Effector memory CD8-positive, alpha-beta T cell (primary cell): ENCODE results near the gene ZCCHC14.

ENCODE experiments used
- ATAC-seq: fragments of 150-1000 bp; cut with Tn5 transposase; replicated peaks from 2 replicates; pipeline ENCODE4 v1.10.0; 2021; ENCODE audit warnings: mild to moderate bottlenecking, moderate library complexity
- DNase-seq, 3 experiments: peaks; one replicate each; pipeline ENCODE4 v3.0.0; 2021
- H3K27ac Mint-ChIP-seq, 2 donors: one replicate each; pipeline ENCODE4 v1.8.0; 2022; ENCODE audit warnings: mild to moderate bottlenecking in 2 of 2, mixed read lengths in 2 of 2, moderate library complexity in 2 of 2
- H3K27me3 Mint-ChIP-seq, 2 donors: one replicate each; pipeline ENCODE4 v1.8.0; 2022; ENCODE audit warnings: mixed read lengths in 2 of 2
- H3K36me3 Mint-ChIP-seq: one replicate; pipeline ENCODE4 v1.8.0; 2022; ENCODE audit warnings: mild to moderate bottlenecking, moderate library complexity, mixed read lengths; ENCODE audit not compliant: insufficient read depth
- H3K4me1 Mint-ChIP-seq, 2 donors: one replicate each; pipeline ENCODE4 v1.8.0; 2022; ENCODE audit warnings: low read depth in 2 of 2, mixed read lengths in 2 of 2
- H3K4me3 Mint-ChIP-seq, 2 donors: one replicate each; pipeline ENCODE4 v1.8.0; 2022; ENCODE audit warnings: mild to moderate bottlenecking in 2 of 2, mixed read lengths in 2 of 2, moderate library complexity in 2 of 2
- H3K9me3 Mint-ChIP-seq, 2 donors: one replicate each; pipeline ENCODE4 v1.8.0; 2022; ENCODE audit warnings: mixed read lengths in 2 of 2

The ZCCHC14 gene

DNA sequence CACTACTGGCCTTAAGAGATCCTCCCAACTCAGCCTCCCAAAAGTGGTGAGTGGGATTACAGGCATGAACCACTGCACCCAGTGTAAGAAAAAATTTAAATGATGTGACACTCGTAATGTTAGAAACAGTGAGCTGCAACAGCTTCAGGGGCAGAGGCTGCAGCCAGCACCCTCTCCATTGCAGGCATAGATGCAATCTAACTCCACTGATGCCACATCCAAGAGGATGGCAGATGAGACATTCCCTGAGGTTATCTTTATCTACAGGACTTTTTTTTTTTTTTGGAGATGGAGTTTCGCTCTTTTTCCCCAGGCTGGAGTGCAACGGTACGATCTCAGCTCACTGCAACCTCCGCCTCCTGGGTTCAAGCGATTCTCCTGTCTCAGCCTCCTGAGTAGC lies 19.9 kb downstream of the ZCCHC14 start:
- no peaks in the 10 kb centered on the region for H3K9me3 Mint-ChIP-seq
- peaks cover 19 to 24% of the 10 kb centered on the region in 2 donors for H3K4me1 Mint-ChIP-seq
- H3K27me3 Mint-ChIP-seq, result no peaks in the 10 kb centered on the region
- ATAC-seq, result no peak
- H3K36me3 Mint-ChIP-seq, result peaks cover 11% of the 10 kb centered on the region
- no peak overlapping the region for H3K27ac Mint-ChIP-seq
- no peak for DNase-seq
- H3K4me3 Mint-ChIP-seq, result no peak overlapping the region

GRCh38 chr16:87472142-87472778 lies 20.6 kb downstream of the ZCCHC14 start:
- no peaks in the 10 kb centered on the region for H3K27me3 Mint-ChIP-seq
- ATAC-seq (no peak), DNase-seq (no peak)
- no peak overlapping the region for H3K27ac Mint-ChIP-seq
- H3K9me3 Mint-ChIP-seq, result no peaks in the 10 kb centered on the region
- H3K4me1 Mint-ChIP-seq, result peaks cover 15 to 21% of the 10 kb centered on the region in 2 donors
- H3K36me3 Mint-ChIP-seq, result peaks cover 11% of the 10 kb centered on the region
- H3K4me3 Mint-ChIP-seq, result no peak overlapping the region

- H3K36me3 Mint-ChIP-seq, result peaks cover 7% of the 10 kb centered on the region
- H3K27me3 Mint-ChIP-seq, result no peaks in the 10 kb centered on the region
- DNase-seq, result no peak
- ATAC-seq, result no peak
- H3K9me3 Mint-ChIP-seq, result no peaks in the 10 kb centered on the region
- peaks cover 15 to 21% of the 10 kb centered on the region in 2 donors for H3K4me1 Mint-ChIP-seq
- no peak overlapping the region for H3K4me3 Mint-ChIP-seq
- H3K27ac Mint-ChIP-seq, result no peak overlapping the region
These were observed 21.3 kb downstream of the ZCCHC14 start for GRCh38 chr16:87471278-87472141.

- H3K4me1 Mint-ChIP-seq, result peaks cover 10 to 20% of the 10 kb centered on the region in 2 donors
- no peak overlapping the region for H3K4me3 Mint-ChIP-seq
- no peaks in the 10 kb centered on the region for H3K9me3 Mint-ChIP-seq
- H3K27me3 Mint-ChIP-seq, result no peaks in the 10 kb centered on the region
- H3K36me3 Mint-ChIP-seq, result peaks cover 6% of the 10 kb centered on the region
- DNase-seq (no peak), ATAC-seq (no peak)
- H3K27ac Mint-ChIP-seq, result no peak overlapping the region
These were observed 22.5 kb downstream of the ZCCHC14 start for GRCh38 chr16:87470332-87470731.

DNA sequence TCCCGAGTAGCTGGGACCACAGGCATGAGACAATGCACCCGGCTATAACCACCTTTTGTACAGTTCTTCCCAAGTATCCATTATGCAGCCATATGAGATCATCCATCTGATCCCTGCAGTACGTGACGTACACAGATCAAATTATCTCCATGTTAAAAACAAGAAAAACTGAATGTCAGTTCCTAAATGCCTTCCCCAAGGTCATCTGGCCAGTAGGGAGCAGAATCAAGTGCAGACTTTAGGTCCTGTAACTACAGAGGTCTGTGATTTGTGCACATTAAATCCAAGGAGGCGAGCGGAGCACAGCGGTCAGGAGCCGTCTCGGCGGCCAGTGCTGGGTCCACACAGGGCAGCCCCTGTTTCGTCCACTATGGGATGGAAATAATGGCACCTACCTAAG lies 23.7 kb downstream of the ZCCHC14 start:
- Mint-ChIP-seq H3K27ac (no peak overlapping the region), H3K9me3 (no peaks in the 10 kb centered on the region), H3K36me3 (peaks cover 2% of the 10 kb centered on the region), H3K4me3 (no peak overlapping the region), H3K4me1 (peaks cover 21 to 25% of the 10 kb centered on the region in 2 donors), H3K27me3 (no peaks in the 10 kb centered on the region)
- DNase-seq (no peak), ATAC-seq (no peak)

DNA sequence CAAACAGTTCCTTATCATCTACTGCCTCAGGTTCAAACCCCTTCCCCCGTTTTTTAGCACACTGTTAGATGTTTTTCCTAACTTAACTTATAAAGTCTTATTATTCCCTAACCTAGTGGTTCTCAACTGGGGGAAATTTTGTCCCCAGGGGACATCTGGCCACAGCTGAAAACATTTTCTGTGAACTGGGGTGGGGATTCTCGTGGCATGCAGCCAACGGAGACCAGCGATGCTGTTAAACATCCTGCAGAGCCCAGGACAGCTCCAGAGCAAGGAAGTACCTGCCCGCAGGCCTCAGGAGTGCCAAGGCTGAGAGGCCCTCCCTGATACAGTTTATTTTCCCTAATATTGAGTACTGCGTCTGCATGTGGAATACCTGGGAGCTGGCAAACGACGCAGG lies 24.3 kb downstream of the ZCCHC14 start:
- Mint-ChIP-seq H3K4me1 (peaks cover 25 to 26% of the 10 kb centered on the region in 2 donors), H3K9me3 (no peaks in the 10 kb centered on the region), H3K36me3 (peaks cover 2% of the 10 kb centered on the region), H3K27me3 (no peaks in the 10 kb centered on the region), H3K4me3 (no peak overlapping the region), H3K27ac (no peak overlapping the region)
- DNase-seq, result no peak
- ATAC-seq, result no peak

DNA sequence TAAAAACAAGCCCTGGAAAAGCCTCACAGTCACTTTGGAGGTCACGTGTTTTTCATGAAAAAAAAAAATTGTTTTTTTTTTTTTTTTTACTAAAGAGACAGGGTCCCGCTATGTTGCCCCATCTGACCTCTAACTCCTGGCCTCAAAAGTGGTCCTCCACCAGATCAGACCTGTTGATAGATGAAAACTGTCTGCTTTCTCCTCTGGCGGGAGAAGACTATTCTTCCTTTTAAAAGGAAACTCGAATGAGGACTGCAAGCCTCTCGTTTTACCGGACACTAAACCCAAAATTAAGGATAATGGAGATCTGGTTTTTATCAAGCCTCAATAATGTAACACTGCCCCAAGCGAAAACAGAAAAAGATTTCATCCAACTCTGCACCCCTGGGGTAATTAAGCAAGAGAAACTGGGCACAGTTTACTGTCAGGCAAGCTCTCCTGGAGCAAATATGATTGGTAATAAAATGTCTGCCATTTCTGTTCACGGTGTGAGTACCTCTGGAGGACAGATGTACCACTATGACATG lies 25.8 kb downstream of the ZCCHC14 start:
- DNase-seq (no peak), ATAC-seq (no peak)
- Mint-ChIP-seq H3K27me3 (no peaks in the 10 kb centered on the region), H3K27ac (no peak overlapping the region), H3K4me1 (peaks cover 21 to 28% of the 10 kb centered on the region in 2 donors), H3K4me3 (no peak overlapping the region), H3K36me3 (no peaks in the 10 kb centered on the region), H3K9me3 (no peaks in the 10 kb centered on the region)

GRCh38 chr16:87465879-87466278 lies 26.9 kb downstream of the ZCCHC14 start:
- H3K27me3 Mint-ChIP-seq, result no peaks in the 10 kb centered on the region
- no peak overlapping the region for H3K27ac Mint-ChIP-seq
- H3K9me3 Mint-ChIP-seq, result no peaks in the 10 kb centered on the region
- no peak for ATAC-seq
- no peak for DNase-seq
- H3K4me1 Mint-ChIP-seq, result peaks cover 20 to 23% of the 10 kb centered on the region in 2 donors
- no peaks in the 10 kb centered on the region for H3K36me3 Mint-ChIP-seq
- no peak overlapping the region for H3K4me3 Mint-ChIP-seq

- no peak for DNase-seq
- H3K36me3 Mint-ChIP-seq, result peaks cover under 1% of the 10 kb centered on the region
- peak overlapping the region; percentile 70 to 72 for H3K4me3 Mint-ChIP-seq
- peak overlapping the region; percentile 81 to 90 for H3K27ac Mint-ChIP-seq
- H3K27me3 Mint-ChIP-seq, result no peaks in the 10 kb centered on the region
- H3K4me1 Mint-ChIP-seq, result peaks cover 19 to 23% of the 10 kb centered on the region in 2 donors
- H3K9me3 Mint-ChIP-seq, result no peaks in the 10 kb centered on the region
- no peak for ATAC-seq
These were observed 27.5 kb downstream of the ZCCHC14 start for GRCh38 chr16:87465306-87465705.

DNA sequence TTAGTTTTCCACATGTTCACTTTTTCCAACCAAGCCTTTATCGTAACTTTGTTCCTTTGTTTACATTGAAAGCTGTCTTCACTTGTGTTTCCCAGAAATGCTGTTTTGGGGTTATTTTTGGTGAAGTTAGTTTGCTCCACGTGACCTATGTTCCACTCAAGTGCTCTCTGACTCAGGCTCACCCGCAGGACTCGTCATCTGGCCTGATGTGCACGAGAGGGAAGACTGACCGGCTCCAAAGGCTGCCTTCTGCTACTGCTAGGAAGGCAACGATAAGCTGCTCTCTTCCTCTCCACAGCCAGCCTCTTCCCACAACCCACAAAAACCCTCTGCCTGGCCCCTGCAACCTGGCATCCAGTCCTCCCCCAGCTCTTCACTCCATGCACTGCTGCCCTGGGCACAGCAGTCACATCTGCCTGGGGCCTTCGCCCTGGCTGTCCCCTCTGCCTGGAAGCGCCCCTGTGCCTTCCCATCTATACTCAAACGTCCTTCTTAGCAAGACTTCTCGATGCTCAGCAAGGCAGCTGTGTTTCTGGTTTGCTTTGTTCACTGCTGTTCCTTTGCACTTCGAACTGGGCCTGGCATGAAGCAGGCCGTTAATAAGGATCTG lies 28.0 kb downstream of the ZCCHC14 start:
- ATAC-seq, result peak; percentile 60
- DNase-seq, result no peak
- Mint-ChIP-seq H3K4me1 (peaks cover 18 to 23% of the 10 kb centered on the region in 2 donors), H3K4me3 (peak overlapping the region; percentile 70 to 72), H3K27ac (peak overlapping the region; percentile 81 to 90), H3K9me3 (no peaks in the 10 kb centered on the region), H3K27me3 (no peaks in the 10 kb centered on the region), H3K36me3 (peaks cover 5% of the 10 kb centered on the region)

DNA sequence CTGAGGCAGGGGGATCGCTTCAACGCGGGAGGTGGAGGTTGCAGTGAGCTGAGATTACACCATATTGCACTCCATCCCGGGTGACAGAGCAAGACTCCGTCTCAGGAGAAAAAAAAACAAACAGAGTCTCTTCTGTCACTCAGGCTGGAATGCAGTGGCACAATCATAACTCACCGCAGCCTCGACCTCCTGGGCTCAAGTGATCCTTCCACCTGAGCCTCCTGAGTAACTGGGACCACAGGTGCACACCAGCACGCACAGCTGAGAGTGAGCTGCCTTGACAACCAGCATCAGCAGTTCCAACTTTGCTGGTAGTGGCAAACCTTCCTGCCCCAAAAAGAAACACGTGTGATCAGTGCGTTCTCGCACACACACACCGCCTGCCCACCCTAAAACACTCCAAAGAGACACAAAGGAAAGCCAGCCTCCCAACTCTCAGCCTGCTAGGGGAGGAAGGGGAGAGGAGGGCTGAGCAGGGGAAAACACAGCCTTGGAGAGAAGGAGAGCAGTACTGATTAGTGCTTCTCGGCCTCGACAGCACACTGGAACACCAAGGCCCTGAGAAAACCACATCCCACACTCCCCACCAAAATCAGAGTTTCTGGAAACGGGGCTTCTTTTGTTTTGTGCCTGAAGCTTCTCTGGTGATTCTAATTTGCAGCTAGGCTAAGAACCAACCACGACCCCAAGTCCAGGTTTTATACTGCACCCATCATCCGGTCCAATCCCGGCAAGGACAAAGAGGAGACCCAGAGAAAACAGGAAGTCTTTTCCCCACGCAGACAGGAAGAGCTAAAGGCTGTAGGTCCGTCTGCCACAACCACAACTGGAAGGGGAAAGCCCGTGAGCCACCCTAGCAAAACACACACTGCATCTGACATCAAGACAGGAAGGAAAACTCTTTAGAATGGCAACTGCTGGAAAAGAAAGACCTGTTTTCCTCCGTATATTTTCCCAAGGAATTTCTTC lies 28.8 kb downstream of the ZCCHC14 start:
- Mint-ChIP-seq H3K4me1 (peaks cover 18 to 23% of the 10 kb centered on the region in 2 donors), H3K4me3 (peak overlapping the region; percentile 70 to 72), H3K36me3 (peaks cover 12% of the 10 kb centered on the region), H3K9me3 (no peaks in the 10 kb centered on the region), H3K27ac (peak overlapping the region; percentile 81 to 90), H3K27me3 (no peaks in the 10 kb centered on the region)
- no peak for DNase-seq
- peak; percentile 80 for ATAC-seq

DNA sequence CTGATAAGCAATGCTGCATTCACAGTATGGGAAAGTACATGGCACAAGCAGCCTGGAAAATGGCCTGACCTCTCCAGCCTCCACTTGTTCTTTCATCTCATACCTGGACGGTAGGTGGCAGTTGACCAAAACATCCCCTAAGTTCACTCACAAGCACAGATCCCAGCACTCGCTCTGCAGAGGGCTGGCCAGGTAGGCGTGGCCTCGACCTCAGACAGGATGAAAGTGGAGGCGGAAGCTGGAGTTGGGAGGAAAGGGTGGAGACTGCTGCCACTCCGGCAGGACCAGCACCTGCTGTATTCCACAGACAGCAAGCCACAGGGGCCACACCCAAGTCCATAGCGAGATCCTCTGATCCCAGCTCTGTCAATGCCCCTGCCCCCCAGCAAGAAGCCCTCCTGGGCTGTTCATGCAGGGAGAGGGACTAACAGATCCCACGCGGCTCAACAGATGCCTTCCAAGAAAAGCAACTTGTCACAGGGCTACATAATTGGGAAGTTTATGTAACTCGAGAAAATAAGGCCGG lies 31.3 kb downstream of the ZCCHC14 start:
- H3K9me3 Mint-ChIP-seq, result no peaks in the 10 kb centered on the region
- no peak overlapping the region for H3K4me3 Mint-ChIP-seq
- no peak for DNase-seq
- peaks cover 18% of the 10 kb centered on the region for H3K36me3 Mint-ChIP-seq
- no peak for ATAC-seq
- no peak overlapping the region for H3K27ac Mint-ChIP-seq
- H3K27me3 Mint-ChIP-seq, result no peaks in the 10 kb centered on the region
- H3K4me1 Mint-ChIP-seq, result peaks cover 28 to 33% of the 10 kb centered on the region in 2 donors
